ENCODE results near the gene GOLGA6C.
"Not testable (repeated sequence)": the region's sequence is repeated elsewhere in the genome, so short reads cannot be mapped to it uniquely, and the experiment has no call there.

GOLGA6C gene

GRCh38 chr15:75258034-75258433, at the start of gene GOLGA6C:
GOLGA6C (plus strand) TSS chr15:75258334; CDS start chr15:75258599, 265 bp downstream.
- DNase-seq (ENCODE audit: low read depth in 2 of 2), result not testable (repeated sequence)

- no peak for DNase-seq (ENCODE audit: low read depth in 2 of 2)
Measured at GRCh38 chr15:75208501-75209288, 49.4 kb upstream of the GOLGA6C start.

- no peak for DNase-seq (ENCODE audit: low read depth in 2 of 2)
Measured at GRCh38 chr15:75209289-75209676, 48.9 kb upstream of the GOLGA6C start.

GRCh38 chr15:75210811-75211230, 47.3 kb upstream of the GOLGA6C start:
- no peak for DNase-seq (ENCODE audit: low read depth in 2 of 2)

DNA sequence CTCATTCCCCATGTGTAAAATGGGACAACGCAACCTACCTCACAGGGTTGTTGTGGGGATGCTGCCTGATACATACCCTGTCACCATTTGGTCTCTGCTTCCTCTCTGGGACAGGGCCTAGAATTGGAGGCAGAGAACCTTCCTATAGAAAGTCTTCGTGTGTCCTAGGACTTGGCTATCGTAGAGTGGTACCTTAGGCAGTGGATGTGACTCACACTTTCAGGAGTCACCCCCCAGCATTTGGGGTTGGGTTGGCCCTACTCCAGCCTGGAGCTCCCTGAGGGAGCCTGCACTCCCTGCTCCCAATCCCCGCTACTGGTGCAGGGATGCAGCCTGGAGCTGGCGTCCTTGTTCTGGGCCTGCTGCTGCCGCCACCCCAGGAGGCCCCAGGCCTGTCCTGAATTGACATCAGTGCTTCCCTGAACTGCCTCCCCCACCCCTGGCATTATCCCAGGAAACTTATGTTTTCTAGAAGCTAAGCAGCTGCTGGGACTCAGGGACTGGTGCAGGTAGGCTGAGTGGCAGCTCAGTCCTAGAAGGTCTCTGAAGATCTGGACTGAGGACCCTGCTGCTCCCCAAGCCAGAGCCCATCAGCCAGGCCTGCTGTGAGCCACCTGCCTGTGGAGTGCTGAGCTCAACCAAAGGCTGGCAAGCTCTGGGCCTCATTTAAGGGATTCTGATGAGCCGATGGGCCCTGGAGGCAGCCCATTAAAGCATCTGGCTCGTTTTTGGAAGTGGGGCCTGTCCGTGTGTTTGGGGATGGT, 46.5 kb upstream of the GOLGA6C start:
- DNase-seq (ENCODE audit: low read depth in 2 of 2), result no peak

DNA sequence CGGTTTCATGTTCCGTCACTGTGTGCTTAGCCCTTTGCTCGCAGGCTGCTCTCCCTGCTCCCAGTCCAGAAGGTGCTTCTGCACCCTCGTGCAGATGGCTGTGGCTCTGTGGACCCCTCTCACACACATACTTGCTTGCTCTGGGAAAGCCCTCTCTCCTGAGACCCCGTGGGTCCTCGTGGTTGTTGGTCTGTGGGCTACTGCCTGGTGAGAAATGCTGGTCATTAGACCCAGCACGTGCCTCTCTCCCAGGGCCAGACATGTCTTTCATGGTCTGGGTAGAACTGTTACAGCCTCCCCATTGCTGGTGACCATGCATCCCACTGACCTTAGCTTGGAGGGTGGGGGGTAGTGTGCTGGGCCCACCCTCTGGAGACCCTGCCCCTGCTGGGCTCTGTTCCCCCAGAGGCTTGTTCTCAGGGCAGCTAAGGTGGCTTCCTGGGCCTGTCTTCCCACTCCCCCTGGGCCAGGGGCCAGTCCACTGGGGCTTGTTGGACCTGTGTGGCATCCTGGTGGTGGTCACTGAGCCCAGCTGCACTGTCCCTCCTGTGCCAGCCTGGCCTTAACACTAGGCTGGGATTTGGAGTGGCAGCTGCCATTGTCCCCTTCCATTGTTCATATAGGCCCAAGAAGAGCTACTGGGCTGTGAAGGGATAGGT, 45.8 kb upstream of the GOLGA6C start:
- DNase-seq (ENCODE audit: low read depth in 2 of 2), result no peak

DNA sequence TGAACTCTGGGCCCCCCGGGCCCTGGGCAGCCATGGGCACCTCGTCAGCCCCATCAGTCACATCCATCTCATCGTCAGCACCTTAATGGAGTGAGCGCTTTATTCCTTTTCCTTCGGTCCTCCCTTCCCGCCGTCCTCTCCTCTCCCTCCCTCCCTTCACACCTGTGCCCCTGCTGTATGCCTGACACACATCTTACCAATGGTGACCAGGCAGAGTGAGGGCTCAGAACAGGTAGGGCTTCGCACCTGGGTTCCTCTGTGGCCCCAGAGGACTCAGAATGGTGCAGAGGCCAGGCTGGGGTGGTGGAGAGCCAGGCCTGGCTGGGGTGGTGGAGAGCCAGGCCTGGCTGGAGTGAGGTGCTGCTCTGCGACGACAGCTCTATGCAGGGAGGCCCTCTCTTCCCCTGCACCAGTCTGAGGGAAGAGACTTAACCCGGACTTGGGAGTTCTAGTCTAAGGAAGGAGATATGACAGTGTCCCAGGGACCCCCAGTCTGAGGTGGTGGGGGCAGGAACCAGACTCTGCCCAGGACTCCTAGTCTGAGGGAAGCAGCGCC, 44.8 kb upstream of the GOLGA6C start:
- DNase-seq (ENCODE audit: low read depth in 2 of 2), result no peak

DNA sequence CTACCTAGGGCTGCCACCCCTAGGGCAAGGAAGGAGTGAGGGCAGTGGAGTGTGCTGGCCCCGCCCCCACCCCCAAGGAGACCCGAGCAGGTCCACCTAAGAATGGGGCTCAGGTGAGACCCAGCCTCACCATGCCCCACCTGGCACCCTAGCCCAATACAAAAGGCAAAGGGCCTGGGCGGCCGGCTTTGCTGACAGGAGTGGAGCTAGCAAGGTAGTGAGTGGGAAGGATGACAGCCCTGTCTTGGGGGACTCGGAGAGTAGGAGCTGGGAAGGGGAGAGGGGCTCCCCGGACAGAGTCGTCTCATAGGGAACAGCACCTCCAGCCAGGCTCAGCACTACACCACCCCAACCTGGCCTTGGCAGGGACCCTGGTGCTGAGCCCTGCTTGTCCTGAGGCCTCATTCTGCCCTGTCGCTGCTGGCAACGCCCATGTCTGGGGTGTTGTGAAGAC, 44.3 kb upstream of the GOLGA6C start:
- no peak for DNase-seq (ENCODE audit: low read depth in 2 of 2)

GRCh38 chr15:75214293-75215096, 43.6 kb upstream of the GOLGA6C start:
- no peak for DNase-seq (ENCODE audit: low read depth in 2 of 2)

- no peak for DNase-seq (ENCODE audit: low read depth in 2 of 2)
Measured at GRCh38 chr15:75215107-75216004, 42.8 kb upstream of the GOLGA6C start.

- no peak for DNase-seq (ENCODE audit: low read depth in 2 of 2)
Measured at GRCh38 chr15:75217012-75217411, 41.1 kb upstream of the GOLGA6C start.

DNA sequence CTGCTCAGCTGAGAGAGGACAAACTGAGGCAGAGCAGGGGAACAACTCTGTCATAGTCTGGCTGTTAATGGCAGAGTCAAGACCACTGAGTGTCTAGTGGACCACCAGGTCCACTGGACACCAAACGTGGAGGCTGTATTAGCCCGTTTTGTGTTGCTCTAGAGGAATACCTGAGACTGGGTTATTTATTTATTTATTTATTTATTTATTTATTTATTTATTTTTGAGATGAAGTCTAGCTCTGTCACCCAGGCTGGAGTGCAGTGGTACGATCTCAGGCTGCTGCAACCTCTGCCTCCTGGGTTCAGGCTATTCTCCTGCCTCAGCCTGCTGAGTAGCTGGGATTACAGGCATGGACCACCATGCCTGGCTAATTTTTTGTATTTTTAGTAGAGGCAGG, 40.6 kb upstream of the GOLGA6C start:
- DNase-seq (ENCODE audit: low read depth in 2 of 2), result not testable (repeated sequence)

GRCh38 chr15:75219507-75219929, 38.6 kb upstream of the GOLGA6C start:
- not testable (repeated sequence) for DNase-seq (ENCODE audit: low read depth in 2 of 2)

GRCh38 chr15:75223688-75224087, 34.4 kb upstream of the GOLGA6C start:
- DNase-seq (ENCODE audit: low read depth in 2 of 2), result no peak

- no peak for DNase-seq (ENCODE audit: low read depth in 2 of 2)
Measured at GRCh38 chr15:75224281-75224680, 33.9 kb upstream of the GOLGA6C start.

GRCh38 chr15:75225102-75225836, 32.9 kb upstream of the GOLGA6C start:
- DNase-seq (ENCODE audit: low read depth in 2 of 2), result not testable (repeated sequence)

GRCh38 chr15:75225951-75226732, 32.0 kb upstream of the GOLGA6C start:
- DNase-seq (ENCODE audit: low read depth in 2 of 2), result no peak

DNA sequence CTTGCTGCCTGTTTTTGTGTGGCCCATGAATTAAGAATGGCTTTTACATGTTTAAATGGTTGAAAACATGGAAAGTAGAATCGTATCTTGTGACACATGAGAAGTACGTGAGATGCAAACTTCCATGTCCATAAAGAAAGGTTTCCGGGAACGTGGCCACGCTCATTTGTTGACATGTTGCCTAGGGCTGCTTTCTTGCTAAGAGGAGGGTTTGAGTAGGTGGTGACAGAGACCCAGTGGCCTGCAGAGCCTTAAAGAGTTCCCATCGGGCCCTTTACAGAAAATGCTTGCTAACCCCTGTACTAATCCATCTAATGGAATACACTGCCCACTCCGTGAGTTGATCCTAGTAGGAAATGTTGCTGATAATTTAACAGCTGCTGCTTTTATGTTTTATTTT, 31.0 kb upstream of the GOLGA6C start:
- DNase-seq (ENCODE audit: low read depth in 2 of 2), result not testable (repeated sequence)
